SK-N-SH treated with all-trans-retinoic acid at 6 μM for 48 hours (cell line): ENCODE data around the gene CEMIP2.

Source experiments
- TCF4 ChIP-seq: fragments of 250-450 bp; sonication (Bioruptor Pico); IDR thresholded peaks from 2 replicates; pipeline ENCODE4 v1.8.0; 2021; ENCODE audit warnings: mild to moderate bottlenecking, moderate library complexity, borderline replicate concordance
- ZNF8 ChIP-seq: fragments of 450-650 bp; formaldehyde crosslinking; IDR thresholded peaks from 2 replicates; pipeline ENCODE4 v1.5.0; 2020; ENCODE audit warnings: mild to moderate bottlenecking, moderate library complexity
- TF ChIP-seq, protein P1 (sequence below): fragments of 250-450 bp; sonication (Bioruptor Pico); IDR thresholded peaks from 2 replicates; pipeline ENCODE4 v1.5.0; 2020; ENCODE audit warnings: mild to moderate bottlenecking, moderate library complexity

DNA sequence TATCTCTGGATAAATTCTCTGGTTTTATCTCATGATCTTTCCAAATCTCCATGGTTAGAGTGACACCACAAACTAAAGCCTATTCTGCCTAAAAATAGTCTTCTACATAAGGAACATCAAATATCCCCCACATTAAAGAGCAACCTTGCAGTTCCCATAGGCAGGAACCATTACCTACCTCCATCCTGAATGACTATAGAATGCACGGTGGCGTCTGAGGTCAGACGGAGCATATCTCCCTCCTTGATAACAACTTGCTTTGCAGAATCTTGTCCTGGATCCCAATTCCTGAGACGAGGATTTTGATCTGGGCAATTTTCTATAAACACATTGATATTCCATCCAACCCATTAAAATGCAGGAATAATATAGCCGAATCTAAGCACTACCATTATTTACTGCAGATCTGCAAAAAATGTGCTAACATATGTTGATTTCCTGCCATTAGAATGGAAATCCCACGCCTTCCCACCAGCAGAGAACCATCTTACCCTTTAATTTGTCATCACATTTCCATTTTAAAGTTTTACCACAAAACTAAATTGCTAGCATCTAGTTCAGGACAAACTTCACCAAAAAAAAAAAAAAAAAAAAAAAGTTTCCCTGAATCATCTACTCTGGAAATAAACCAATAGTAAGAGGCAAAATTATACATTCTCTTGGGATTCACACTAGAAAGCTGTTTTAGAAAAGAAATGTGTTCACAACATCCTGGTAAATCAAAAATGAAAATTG lies 22.1 kb downstream of the CEMIP2 start:
- TF ChIP-seq, protein P1, sequence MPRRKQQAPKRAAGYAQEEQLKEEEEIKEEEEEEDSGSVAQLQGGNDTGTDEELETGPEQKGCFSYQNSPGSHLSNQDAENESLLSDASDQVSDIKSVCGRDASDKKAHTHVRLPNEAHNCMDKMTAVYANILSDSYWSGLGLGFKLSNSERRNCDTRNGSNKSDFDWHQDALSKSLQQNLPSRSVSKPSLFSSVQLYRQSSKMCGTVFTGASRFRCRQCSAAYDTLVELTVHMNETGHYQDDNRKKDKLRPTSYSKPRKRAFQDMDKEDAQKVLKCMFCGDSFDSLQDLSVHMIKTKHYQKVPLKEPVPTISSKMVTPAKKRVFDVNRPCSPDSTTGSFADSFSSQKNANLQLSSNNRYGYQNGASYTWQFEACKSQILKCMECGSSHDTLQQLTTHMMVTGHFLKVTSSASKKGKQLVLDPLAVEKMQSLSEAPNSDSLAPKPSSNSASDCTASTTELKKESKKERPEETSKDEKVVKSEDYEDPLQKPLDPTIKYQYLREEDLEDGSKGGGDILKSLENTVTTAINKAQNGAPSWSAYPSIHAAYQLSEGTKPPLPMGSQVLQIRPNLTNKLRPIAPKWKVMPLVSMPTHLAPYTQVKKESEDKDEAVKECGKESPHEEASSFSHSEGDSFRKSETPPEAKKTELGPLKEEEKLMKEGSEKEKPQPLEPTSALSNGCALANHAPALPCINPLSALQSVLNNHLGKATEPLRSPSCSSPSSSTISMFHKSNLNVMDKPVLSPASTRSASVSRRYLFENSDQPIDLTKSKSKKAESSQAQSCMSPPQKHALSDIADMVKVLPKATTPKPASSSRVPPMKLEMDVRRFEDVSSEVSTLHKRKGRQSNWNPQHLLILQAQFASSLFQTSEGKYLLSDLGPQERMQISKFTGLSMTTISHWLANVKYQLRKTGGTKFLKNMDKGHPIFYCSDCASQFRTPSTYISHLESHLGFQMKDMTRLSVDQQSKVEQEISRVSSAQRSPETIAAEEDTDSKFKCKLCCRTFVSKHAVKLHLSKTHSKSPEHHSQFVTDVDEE = no peak
- TF ChIP-seq ZNF8 (CRISPR knock-in tag) (no peak), TCF4 (CRISPR knock-in tag) (no peak)
